Psoas muscle (tissue), 8 donors: Measurements from ENCODE around the gene DEFB131B. TPM values are rescaled to one million over a fixed set of nuclear protein-coding genes. Genes with fewer than 3 reads are reported as not detected.
A peak's percentile ranks its signal among the peaks of the same experiment; 100 is the strongest.
"Not testable (repeated sequence)": the region's sequence is repeated elsewhere in the genome, so short reads cannot be mapped to it uniquely, and the experiment has no call there.

Experiments
- ATAC-seq, 4 donors: fragments of 200-7000 bp; cut with Tn5 transposase; one replicate each; pipeline ENCODE4 v1.9.1; 2020; ENCODE audit warnings: moderate library complexity in 3 of 4, mild to moderate bottlenecking in 2 of 4
- DNase-seq, 2 donors: peaks; one replicate each; pipeline ENCODE4 v3.0.0-alpha.2; 2020
- H3K27ac ChIP-seq: fragments of 200-600 bp; one replicate; pipeline ENCODE4 v1.8.0; 2022
- H3K27me3 ChIP-seq, 3 donors: fragments of 200-600 bp in 1 of 3; one replicate each; pipeline versions ENCODE4 v1.6.1 to v1.8.0; 2013 to 2022; ENCODE audit warnings: low read length in 2 of 3, mild to moderate bottlenecking in 2 of 3, moderate library complexity in 1 of 3; ENCODE audit not compliant: insufficient read depth in 3 of 3
- H3K36me3 ChIP-seq, 2 donors: fragments of 200-600 bp in 1 of 2; one replicate each; pipeline versions ENCODE4 v1.6.1 to v1.8.0; 2013 to 2022; ENCODE audit warnings: low read depth in 1 of 2, mild to moderate bottlenecking in 1 of 2, moderate library complexity in 1 of 2; ENCODE audit not compliant: insufficient read depth in 1 of 2
- H3K4me1 ChIP-seq: fragments of 200-600 bp; one replicate; pipeline ENCODE4 v1.8.0; 2022
- H3K4me3 ChIP-seq: fragments of 200-600 bp; one replicate; pipeline ENCODE4 v1.8.0; 2022; ENCODE audit warnings: mild to moderate bottlenecking
- H3K9me3 ChIP-seq: fragments of 200-600 bp; one replicate; pipeline ENCODE4 v1.8.0; 2022
- CTCF ChIP-seq: fragments of 200-600 bp; IDR thresholded peaks from one replicate; pipeline ENCODE4 v1.8.0; 2022; ENCODE audit warnings: antibody characterized with exemption
- WGBS, 3 donors: extraction: QIAGEN DNeasy Blood & Tissue Kit; methylation state at CpG; one replicate each; pipeline versions ENCODE4 v1.1.6 to v1.1.7; 2013; 5-methylcytosine and 5-hydroxymethylcytosine counted together
- intact Hi-C, 2 donors: fragments of 100-400 bp; cut with DNase I; formaldehyde crosslinking; loops; one replicate each; pipeline versions ENCODE4 v1.11.0 to v1.14.2; 2022
- polyA plus RNA-seq, 3 donors: library from polyadenylated mRNA; stranded (reverse); fragments of 200-250 nt; gene quantifications; one replicate each; pipeline ENCODE4 v1.2.3, GENCODE V29; 2013
- total RNA-seq, 4 donors: library from RNA; stranded (reverse); fragmentation: NEBNext Ultra II Directional in 2 of 4; extraction: Animal tissue kit (Norgen Biotek cat#: 25700) in 2 of 4; gene quantifications; one replicate each; pipeline versions ENCODE4 v1.2.1 to v1.2.4, GENCODE V29; 2021 to 2023
- donor health status: healthy with polysubstance abuse.
- donor health status: DM: no; HTN: no; CAD: no; lungs with moderate emphysema.
- donor health status: Bipolar disorder and iron deficiency.
- donor health status: healthy.
- donor health status: DM: yes; HTN: yes; CAD: no.
- donor health status: DM: no; HTN: no; CAD: no.
- donor health status: DM: no; HTN: no; CAD: no.
- donor health status: DM: yes; HTN: yes; CAD: no.

DEFB131B gene
- total and polyA plus RNA-seq, 7 donors: not detected

GRCh38 chr11:71863978-71864627 is 14.2 kb upstream of the DEFB131B start:
- WGBS, 3 donors: 70 to 77% (median 75%) methylated on average over 3 of the region's 3 CpGs
- H3K36me3 ChIP-seq, H3K27ac ChIP-seq, H3K27me3 ChIP-seq, intact Hi-C loops, H3K4me3 ChIP-seq, H3K4me1 ChIP-seq, DNase-seq, H3K9me3 ChIP-seq: not testable (repeated sequence)
- peak in 3 of 4 donors; percentile 54 to 67 (median 62) for ATAC-seq
- TF ChIP-seq CTCF: peak; percentile 29

DNA sequence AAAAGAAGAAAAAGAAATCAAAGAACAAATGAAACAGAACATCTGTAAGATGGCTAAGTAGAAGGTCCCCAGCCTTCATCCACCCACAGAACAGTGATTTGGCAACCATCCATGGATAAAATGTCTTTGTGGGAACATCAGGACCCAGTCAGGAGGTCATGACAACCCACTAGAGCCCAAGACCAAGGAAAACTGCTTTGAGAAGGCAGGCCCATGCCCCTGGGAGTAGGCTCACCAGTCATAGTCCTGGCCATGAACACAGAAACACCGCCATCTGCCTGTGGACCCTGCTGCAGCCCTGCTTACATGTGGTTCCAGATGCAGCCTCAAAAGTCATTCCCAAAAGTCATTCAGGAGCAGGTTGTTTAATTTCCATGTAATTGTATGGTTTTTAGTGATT is 11.0 kb upstream of the DEFB131B start:
- H3K27ac ChIP-seq, H3K27me3 ChIP-seq, H3K4me3 ChIP-seq, H3K36me3 ChIP-seq, H3K9me3 ChIP-seq, intact Hi-C loops, H3K4me1 ChIP-seq, ATAC-seq, DNase-seq: not testable (repeated sequence)
- WGBS, 3 donors: 79 to 91% (median 82%) methylated on average over 1 of the region's 1 CpG

- ATAC-seq, H3K27me3 ChIP-seq, H3K4me3 ChIP-seq, H3K4me1 ChIP-seq, intact Hi-C loops, DNase-seq, H3K9me3 ChIP-seq, H3K27ac ChIP-seq, H3K36me3 ChIP-seq: not testable (repeated sequence)
- WGBS, 3 donors: 92 to 98% (median 97%) methylated on average over 3 of the region's 3 CpGs
Observed at GRCh38 chr11:71869931-71870330, 8.3 kb upstream of the DEFB131B start.

- DNase-seq, H3K4me3 ChIP-seq, H3K27ac ChIP-seq, intact Hi-C loops, H3K4me1 ChIP-seq, H3K9me3 ChIP-seq, ATAC-seq, H3K27me3 ChIP-seq, H3K36me3 ChIP-seq: not testable (repeated sequence)
Observed at GRCh38 chr11:71870661-71871060, 7.6 kb upstream of the DEFB131B start.

GRCh38 chr11:71876262-71876661 is 2.0 kb upstream of the DEFB131B start:
- DNase-seq, H3K4me1 ChIP-seq, H3K4me3 ChIP-seq, intact Hi-C loops, H3K27me3 ChIP-seq, ATAC-seq, H3K27ac ChIP-seq, H3K36me3 ChIP-seq, H3K9me3 ChIP-seq: not testable (repeated sequence)
- WGBS, 3 donors: 47 to 57% (median 51%) methylated on average over 2 of the region's 2 CpGs

DNA sequence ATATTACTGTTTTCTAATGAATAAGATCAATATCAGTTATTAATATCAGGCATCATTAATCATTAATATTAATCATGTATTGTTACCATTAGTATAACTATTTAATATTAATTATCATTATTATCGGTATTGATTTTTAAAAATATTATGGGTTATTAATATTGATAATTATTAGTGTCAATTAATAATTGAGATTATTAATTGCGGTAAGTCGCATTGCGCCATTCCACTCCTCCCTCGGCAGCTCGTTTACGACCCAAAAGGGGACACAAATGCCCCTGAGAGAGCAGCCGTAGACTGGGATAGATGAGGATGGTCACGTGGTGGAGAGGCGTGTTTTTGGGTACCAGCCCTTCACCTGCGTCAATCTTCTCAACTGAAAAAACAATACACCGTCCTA is 7.6 kb downstream of the DEFB131B start:
- intact Hi-C loops, H3K27ac ChIP-seq: not testable (repeated sequence)

GRCh38 chr11:71888335-71889010 is 10.2 kb downstream of the DEFB131B start:
- intact Hi-C loops, ATAC-seq, H3K27ac ChIP-seq, H3K9me3 ChIP-seq, H3K4me1 ChIP-seq, H3K4me3 ChIP-seq, DNase-seq, H3K27me3 ChIP-seq, H3K36me3 ChIP-seq: not testable (repeated sequence)
- 92 to 93% (median 93%) methylated on average over 14 of the region's 14 CpGs for WGBS, 3 donors

More for the DNA sequence above, 7.6 kb downstream of the DEFB131B start:
- DNase-seq, H3K9me3 ChIP-seq, H3K36me3 ChIP-seq, H3K4me3 ChIP-seq, ATAC-seq, H3K4me1 ChIP-seq, H3K27me3 ChIP-seq: not testable (repeated sequence)
- WGBS, 3 donors: 95 to 97% (median 97%) methylated on average over 12 of the region's 12 CpGs

DNA sequence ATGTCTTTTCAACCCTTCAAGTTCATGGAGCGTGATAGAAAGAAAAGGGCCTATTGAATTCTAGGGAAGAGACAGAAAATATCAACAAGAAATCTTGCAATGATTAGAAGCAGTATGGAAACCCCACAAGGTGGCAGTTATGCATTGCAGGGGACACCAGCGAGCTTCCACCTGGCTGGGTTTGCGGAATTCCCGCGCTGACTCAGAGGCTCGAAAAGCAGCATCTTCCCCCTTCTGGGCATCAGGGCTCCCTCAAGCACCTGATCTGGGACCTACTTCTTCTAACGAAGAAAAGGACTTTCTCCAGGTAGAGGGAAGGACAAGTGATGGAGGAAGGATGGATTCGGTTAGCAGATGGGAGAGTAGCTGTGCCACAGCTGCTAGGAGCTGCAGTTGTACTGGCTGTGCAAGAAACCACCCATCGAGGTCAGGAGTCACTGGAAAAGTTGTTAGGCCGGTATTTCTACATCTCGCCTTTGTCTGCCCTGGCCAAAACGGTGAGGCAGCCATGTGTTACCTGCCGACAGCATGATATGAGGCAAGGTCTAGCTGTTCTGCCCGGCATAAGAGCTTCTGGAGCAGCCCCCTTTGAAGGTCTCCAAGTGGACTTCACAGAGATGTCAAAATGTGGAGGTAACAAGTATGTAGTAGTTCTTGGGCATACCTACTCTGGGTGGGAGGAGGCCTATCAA is 11.1 kb downstream of the DEFB131B start:
- intact Hi-C loops, ATAC-seq, H3K4me3 ChIP-seq, H3K4me1 ChIP-seq, H3K27me3 ChIP-seq, H3K9me3 ChIP-seq, DNase-seq, H3K36me3 ChIP-seq, H3K27ac ChIP-seq: not testable (repeated sequence)
- WGBS, 3 donors: 94 to 98% (median 95%) methylated on average over 13 to 14 of the region's 14 CpGs
